Suprapubic skin (tissue), 4 donors: ENCODE data around the gene SS18L1. TPM values are rescaled to one million over a fixed set of nuclear protein-coding genes. Genes with fewer than 3 reads are reported as not detected.

Experiments
- DNase-seq, 2 donors: peaks; one replicate each; pipeline ENCODE4 v3.0.0-alpha.2; 2019; ENCODE audit warnings: low spot score in 2 of 2
- H3K27ac ChIP-seq: fragments of 200-600 bp; sonication (generic); one replicate; pipeline ENCODE4 v1.5.1; 2019
- H3K27me3 ChIP-seq: fragments of 200-600 bp; sonication (generic); one replicate; pipeline ENCODE4 v1.5.1; 2019
- H3K36me3 ChIP-seq: fragments of 200-600 bp; sonication (generic); one replicate; pipeline ENCODE4 v1.5.1; 2019
- H3K4me1 ChIP-seq: fragments of 200-600 bp; sonication (generic); one replicate; pipeline ENCODE4 v1.5.1; 2019
- H3K4me3 ChIP-seq: fragments of 200-600 bp; sonication (generic); one replicate; pipeline ENCODE4 v1.5.1; 2019; ENCODE audit warnings: mild to moderate bottlenecking
- H3K9me3 ChIP-seq: fragments of 200-600 bp; sonication (generic); one replicate; pipeline ENCODE4 v1.5.1; 2019
- EP300 ChIP-seq: sonication (generic); formaldehyde crosslinking; IDR thresholded peaks from one replicate; pipeline ENCODE4 v1.6.1; 2017; ENCODE audit warnings: antibody characterized with exemption
- POLR2A ChIP-seq, 2 donors: fragments of 450-650 bp; IDR thresholded peaks; one replicate each; pipeline ENCODE4 v1.6.1; 2017; ENCODE audit warnings: antibody characterized with exemption in 2 of 2, mild to moderate bottlenecking in 2 of 2, moderate library complexity in 2 of 2
- POLR2AphosphoS5 ChIP-seq, 3 donors: sonication (generic); formaldehyde crosslinking; IDR thresholded peaks; one replicate each; pipeline ENCODE4 v1.6.1; 2017; ENCODE audit warnings: antibody characterized with exemption in 3 of 3
- WGBS: methylation state at CpG from one replicate; pipeline ENCODE4 v1.1.5; 2018; 5-methylcytosine and 5-hydroxymethylcytosine counted together
- total RNA-seq, 4 donors: library from RNA; depleted of rRNA; stranded (reverse); fragments of >200 nt; gene quantifications; one replicate each; pipeline ENCODE4 v1.1.0, GENCODE V29; 2016
- TF ChIP-seq, protein P1 (sequence below), 2 donors: fragments of 200-600 bp in 1 of 2; fragments of 450-650 bp in 1 of 2; sonication (generic) in 1 of 2; IDR thresholded peaks; one replicate each; pipeline ENCODE4 v1.5.1; 2016 to 2019; ENCODE audit warnings: antibody characterized with exemption in 2 of 2, mild to moderate bottlenecking in 1 of 2, moderate library complexity in 1 of 2

SS18L1 gene
- total RNA-seq, 4 donors from 2014 or later: 23.3 to 81.1 (median 26.9) TPM

DNA sequence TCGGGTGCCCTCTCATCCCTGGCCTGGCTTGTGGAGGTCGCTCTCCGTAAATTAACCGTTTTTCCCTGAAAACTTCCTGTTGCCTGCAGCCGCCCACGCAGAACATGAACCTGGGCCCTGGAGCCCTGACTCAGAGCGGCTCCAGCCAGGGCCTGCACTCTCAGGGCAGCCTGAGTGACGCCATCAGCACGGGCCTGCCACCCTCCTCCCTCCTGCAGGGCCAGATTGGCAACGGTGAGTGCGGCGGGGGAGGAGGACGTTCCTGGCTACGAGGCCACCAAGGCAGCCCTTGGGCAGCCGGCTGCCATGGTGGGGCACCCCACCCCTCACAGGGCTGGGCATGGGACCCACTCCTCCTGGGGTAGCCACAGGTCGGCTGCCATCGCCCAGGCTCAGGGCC, 17.8 kb downstream of the SS18L1 start:
- Histone ChIP-seq H3K4me1 (peaks cover 25% of the 10 kb centered on the region), H3K36me3 (peaks cover 65% of the 10 kb centered on the region), H3K4me3 (no peak overlapping the region), H3K27ac (no peak overlapping the region), H3K9me3 (no peaks in the 10 kb centered on the region), H3K27me3 (no peaks in the 10 kb centered on the region)
- TF ChIP-seq, protein P1, sequence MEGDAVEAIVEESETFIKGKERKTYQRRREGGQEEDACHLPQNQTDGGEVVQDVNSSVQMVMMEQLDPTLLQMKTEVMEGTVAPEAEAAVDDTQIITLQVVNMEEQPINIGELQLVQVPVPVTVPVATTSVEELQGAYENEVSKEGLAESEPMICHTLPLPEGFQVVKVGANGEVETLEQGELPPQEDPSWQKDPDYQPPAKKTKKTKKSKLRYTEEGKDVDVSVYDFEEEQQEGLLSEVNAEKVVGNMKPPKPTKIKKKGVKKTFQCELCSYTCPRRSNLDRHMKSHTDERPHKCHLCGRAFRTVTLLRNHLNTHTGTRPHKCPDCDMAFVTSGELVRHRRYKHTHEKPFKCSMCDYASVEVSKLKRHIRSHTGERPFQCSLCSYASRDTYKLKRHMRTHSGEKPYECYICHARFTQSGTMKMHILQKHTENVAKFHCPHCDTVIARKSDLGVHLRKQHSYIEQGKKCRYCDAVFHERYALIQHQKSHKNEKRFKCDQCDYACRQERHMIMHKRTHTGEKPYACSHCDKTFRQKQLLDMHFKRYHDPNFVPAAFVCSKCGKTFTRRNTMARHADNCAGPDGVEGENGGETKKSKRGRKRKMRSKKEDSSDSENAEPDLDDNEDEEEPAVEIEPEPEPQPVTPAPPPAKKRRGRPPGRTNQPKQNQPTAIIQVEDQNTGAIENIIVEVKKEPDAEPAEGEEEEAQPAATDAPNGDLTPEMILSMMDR (IDR thresholded peaks at IDR 0.05): no peak
- TF ChIP-seq EP300 (no peak), POLR2A (IDR thresholded peaks at IDR 0.05) (no peak), POLR2AphosphoS5 (IDR thresholded peaks at IDR 0.05) (no peak)
- 82% methylated on average over 10 of the region's 17 CpGs for WGBS
- no peak for DNase-seq

DNA sequence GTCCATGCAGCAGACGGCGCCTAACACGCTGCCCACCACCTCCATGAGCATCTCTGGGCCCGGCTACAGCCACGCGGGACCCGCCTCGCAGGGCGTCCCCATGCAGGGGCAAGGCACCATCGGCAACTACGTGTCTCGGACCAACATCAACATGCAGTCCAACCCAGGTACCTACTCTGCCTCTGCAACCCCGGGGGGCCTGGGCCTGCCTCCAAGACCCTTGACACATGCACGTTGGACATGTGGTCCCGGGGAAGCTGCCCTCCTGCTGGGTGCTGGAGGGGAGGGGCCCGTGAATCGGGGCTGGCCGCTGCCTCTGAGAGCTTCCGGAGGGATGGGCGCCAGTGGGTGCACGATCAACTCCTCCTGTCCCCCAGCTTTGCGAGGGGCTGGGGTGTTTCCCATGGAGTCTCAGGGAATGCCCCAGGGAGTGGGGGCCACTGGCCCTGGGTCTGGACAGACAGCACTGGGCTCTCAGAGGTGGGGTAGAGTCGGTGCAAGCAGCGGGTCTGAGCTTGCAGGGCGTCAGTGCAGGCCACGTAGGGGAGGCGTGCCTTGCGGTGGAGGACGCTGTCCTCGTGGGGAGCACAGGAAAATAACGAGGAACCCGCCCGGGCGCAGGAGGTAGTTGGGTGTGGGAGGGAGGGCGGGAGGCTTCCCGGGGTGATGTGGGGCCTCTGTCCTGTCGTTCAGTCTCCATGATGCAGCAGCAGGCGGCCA, 19.4 kb downstream of the SS18L1 start:
- 95% methylated on average over 21 of the region's 38 CpGs for WGBS
- Histone ChIP-seq H3K9me3 (no peaks in the 10 kb centered on the region), H3K4me3 (no peak overlapping the region), H3K27ac (no peak overlapping the region), H3K36me3 (peaks cover 75% of the 10 kb centered on the region), H3K4me1 (peaks cover 13% of the 10 kb centered on the region), H3K27me3 (no peaks in the 10 kb centered on the region)
- no peak for DNase-seq
- TF ChIP-seq, protein P1 (IDR thresholded peaks at IDR 0.05): no peak
- TF ChIP-seq EP300 (no peak), POLR2AphosphoS5 (IDR thresholded peaks at IDR 0.05) (no peak), POLR2A (IDR thresholded peaks at IDR 0.05) (no peak)

DNA sequence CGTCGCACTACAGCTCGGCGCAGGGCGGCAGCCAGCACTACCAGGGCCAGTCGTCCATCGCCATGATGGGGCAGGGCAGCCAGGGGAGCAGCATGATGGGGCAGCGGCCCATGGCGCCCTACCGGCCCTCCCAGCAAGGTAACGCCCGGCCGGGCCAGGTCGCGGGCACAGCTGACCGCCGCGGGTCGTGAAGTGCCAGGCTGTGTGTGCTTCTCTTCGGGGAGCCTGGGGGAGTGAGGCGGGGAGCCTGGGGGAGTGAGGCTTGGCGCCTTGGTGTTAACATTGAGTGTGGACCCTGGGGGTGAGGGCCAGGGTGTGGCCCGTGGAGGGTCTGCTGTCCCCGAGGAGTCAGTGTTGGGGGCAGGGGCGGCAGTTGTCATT, 19.9 kb downstream of the SS18L1 start:
- peaks cover 80% of the 10 kb centered on the region for H3K36me3 ChIP-seq
- no peak overlapping the region for H3K4me3 ChIP-seq
- peaks cover 13% of the 10 kb centered on the region for H3K4me1 ChIP-seq
- no peak for TF ChIP-seq EP300
- TF ChIP-seq, protein P1 (IDR thresholded peaks at IDR 0.05): no peak
- no peak for TF ChIP-seq POLR2AphosphoS5 (IDR thresholded peaks at IDR 0.05)
- no peak for TF ChIP-seq POLR2A (IDR thresholded peaks at IDR 0.05)
- DNase-seq: no peak
- H3K9me3 ChIP-seq: no peaks in the 10 kb centered on the region
- 85% methylated on average over 7 of the region's 25 CpGs for WGBS
- H3K27ac ChIP-seq: no peak overlapping the region
- no peaks in the 10 kb centered on the region for H3K27me3 ChIP-seq

DNA sequence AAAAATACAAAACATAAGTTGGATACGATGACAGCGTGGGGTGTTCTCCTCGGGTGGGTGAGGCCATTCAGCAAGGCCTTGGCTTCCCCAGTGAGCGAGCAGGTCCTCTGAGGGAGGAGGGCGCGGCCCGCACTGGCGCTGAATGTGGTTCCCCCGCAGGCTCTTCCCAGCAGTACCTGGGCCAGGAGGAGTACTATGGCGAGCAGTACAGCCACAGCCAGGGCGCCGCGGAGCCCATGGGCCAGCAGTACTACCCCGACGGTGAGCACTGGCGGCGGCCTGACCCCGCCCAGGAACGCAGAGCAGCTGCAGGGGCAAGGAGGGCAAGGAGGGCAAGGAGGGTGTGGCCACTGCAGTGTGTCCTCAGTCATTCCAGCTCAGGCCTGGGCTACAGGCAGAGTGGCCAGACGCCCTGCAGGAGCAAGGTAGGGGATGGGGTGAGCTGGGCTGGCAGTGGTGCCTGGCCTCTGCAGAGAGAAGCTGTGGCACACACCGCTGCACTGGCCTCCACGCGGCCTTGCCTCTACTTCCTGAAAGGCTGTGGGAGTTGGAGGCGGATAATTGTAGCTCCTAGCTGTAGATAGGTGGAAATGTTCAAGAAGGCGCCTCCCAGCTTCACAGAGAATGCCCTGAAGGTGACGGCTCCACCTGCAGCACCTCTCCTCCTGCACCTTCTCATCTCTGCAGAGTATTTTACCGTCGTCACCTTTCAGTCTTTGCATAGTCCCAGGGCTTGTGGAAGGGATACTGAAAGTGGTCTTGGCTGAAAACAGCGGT, 20.6 kb downstream of the SS18L1 start:
- DNase-seq: no peak
- H3K4me1 ChIP-seq: peaks cover 7% of the 10 kb centered on the region
- TF ChIP-seq POLR2A (IDR thresholded peaks at IDR 0.05) (no peak), EP300 (no peak), POLR2AphosphoS5 (IDR thresholded peaks at IDR 0.05) (no peak)
- TF ChIP-seq, protein P1 (IDR thresholded peaks at IDR 0.05): no peak
- H3K36me3 ChIP-seq: peaks cover 83% of the 10 kb centered on the region
- 76% methylated on average over 28 of the region's 29 CpGs for WGBS
- H3K9me3 ChIP-seq: no peaks in the 10 kb centered on the region
- no peaks in the 10 kb centered on the region for H3K27me3 ChIP-seq
- H3K27ac ChIP-seq: no peak overlapping the region
- no peak overlapping the region for H3K4me3 ChIP-seq
